GM19025 (cell line): ENCODE results near the gene IRF4.
"Not testable (repeated sequence)": the region's sequence is repeated elsewhere in the genome, so short reads cannot be mapped to it uniquely, and the experiment has no call there.

Experiments used
- ATAC-seq: cut with Tn5 transposase; IDR thresholded peaks from one replicate; pipeline ENCODE4 v1.9.1; 2021; ENCODE audit warnings: mild to moderate bottlenecking, low read depth, moderate library complexity; ENCODE audit not compliant: unreplicated experiment

IRF4 gene

DNA sequence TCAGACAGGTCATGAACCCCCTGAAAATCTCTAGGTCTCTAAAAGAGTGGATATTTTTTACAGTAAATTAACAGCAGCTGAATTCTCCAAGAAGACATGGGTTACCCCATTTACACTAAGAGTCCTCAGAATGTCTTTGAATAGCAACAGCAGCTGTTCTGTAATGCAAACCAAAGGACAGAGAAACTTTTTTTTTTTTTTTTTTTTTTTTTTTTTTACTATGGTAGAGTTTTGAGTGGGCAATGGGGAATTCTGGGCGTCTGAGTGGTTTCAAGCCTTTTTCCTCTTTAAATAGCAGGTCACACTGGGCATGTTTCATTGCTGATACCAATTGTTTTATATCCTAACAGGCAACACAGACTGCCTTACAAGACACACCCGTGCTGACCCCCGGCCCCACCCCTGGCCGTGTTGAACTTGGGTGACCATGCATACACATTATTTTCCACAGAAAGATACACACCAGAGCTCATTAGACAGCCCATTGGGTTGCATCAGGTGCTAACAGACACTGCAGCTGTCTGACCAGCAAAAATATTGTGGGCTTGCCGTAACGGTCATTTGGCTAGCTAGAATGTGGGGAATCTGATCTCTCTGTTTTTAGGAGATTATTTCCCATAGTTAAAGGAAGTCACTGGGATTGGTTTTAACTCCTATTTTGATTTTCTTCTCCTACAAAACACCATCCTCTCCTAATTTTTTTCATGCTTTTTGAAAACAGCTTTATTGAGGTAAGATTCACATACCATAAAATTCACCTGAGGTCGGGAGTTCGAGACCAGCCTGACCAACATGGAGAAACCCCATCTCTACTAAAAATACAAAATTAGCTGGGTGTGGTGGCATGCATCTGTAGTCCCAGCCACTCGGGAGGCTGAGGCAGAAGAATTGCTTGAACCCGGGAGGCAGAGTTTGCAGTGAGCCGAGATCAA lies 26.7 kb upstream of the IRF4 start:
- peak; percentile 38 for ATAC-seq

- no peak for ATAC-seq
Observed at GRCh38 chr6:365835-366234, 25.7 kb upstream of the IRF4 start.

GRCh38 chr6:366389-367297 lies 24.9 kb upstream of the IRF4 start:
- no peak for ATAC-seq

GRCh38 chr6:367298-367794 lies 24.2 kb upstream of the IRF4 start:
- ATAC-seq: no peak

DNA sequence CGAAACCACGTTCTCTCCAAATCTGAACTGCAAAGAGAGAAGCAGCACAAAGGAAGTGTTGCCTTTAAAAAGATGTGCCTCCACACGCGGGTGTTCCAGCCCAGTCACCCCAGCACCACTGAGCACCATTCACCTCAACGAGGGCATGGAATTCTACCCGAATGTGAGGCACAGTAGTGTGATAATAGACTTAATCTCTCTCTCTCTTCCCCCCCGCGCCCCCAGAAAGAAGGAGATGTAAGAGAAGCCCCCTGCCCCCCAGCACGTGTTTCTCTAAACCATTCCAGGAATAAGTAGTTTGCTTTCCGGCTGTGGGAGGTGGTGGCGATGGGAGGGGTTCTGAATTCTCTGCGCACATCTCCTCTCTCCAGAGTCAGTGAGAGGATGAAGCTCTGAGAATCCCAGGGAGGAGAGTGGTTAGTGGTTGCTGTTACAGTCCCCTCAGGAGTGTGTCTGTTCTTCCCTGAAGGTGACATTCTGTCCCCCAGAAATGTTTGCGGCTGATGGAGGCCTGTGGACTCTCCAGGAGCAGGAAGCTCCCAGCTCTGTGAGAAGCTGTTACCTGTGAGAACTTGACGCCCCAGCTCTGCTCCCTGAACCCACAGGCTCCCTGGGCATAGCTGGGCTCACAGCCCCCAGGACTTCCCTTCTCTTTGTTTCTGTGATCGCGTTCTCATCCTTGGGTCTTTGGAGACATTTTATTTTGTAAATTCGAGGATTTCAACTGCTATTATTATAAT lies 23.5 kb upstream of the IRF4 start:
- no peak for ATAC-seq

DNA sequence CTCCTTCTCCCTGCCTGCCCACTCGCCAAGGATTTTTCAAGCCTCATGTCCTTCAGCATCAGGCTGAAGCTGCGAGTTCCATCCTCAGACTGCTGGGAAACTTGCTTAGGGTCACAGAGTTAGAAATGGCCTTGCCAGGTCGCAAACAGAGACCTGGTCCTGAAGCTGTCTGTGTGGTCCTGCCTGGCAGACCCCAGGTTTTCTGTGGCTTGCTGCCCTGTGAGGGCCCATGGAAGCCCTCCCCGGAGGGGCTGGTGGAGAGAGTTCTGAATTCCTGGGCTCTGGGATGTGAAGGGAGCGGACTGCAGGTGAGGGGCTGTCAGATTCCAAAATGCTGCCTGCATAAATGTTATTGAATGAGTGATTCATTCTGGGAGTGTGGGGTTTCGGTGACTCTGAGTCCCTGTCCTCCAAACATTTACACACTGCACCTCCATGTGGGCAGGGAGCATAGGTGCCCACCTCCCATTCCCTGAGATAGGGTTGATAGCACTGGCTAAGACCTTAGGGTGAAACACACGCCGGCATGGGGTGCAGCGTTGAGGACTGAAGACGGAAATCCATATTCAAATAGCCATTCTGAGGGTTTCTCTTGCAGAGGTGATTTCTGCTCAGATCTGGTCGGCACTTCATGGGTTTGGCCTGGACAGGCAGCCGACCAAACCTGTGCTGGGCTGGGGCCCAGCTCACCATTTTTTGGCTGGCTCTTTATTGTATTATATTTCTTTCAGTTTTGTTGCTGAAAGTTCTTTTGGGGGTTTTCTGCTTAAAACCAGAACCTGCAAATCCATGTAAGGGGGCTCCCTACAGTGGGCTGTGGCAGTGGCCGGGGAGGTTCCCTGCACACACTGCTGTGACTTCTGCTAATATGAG lies 21.8 kb upstream of the IRF4 start:
- no peak for ATAC-seq

DNA sequence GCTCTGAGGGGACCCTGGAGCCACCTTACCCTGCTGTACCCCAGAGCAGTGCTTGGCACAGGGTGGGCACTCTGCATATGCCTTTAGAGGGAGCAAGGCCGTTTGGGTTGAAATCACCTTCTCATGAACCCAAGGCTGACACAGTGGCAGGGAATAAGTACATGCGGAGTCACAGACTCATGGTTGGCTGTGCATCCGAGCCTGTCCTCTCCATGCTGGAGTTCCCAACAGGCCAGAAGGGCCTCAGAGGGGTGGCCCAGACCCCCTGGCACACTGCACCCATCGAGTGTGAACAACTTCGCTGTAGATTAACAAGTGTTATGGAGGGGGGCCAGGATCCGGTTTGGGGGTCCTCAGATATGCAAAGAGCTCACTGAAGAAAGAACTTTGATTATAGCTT lies 21.0 kb upstream of the IRF4 start:
- ATAC-seq: no peak

- ATAC-seq: not testable (repeated sequence)
Observed at GRCh38 chr6:371851-372250, 19.7 kb upstream of the IRF4 start.

- no peak for ATAC-seq
Observed at GRCh38 chr6:372336-372911, 19.1 kb upstream of the IRF4 start.

- ATAC-seq: no peak
Observed at GRCh38 chr6:373031-373430, 18.5 kb upstream of the IRF4 start.

GRCh38 chr6:373773-374724 lies 17.5 kb upstream of the IRF4 start:
- no peak for ATAC-seq

DNA sequence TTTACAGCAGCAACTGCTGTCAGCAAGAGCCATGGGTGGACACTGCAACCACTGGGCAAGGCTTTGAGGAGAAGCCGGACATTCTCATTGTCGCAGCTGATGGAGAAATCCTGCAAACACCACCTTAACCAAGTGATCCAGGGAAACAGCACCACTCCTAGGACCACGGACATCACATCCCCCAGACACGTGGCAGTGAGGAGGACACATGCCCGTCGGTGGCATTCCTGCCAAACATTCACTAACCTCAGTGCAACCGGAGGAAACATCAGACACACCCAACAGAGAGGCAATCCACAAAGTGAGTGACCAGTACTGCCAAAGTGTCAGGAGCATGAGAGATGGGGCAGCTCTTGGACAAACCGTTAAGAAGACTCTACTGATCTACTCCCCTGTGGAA lies 16.6 kb upstream of the IRF4 start:
- no peak for ATAC-seq

DNA sequence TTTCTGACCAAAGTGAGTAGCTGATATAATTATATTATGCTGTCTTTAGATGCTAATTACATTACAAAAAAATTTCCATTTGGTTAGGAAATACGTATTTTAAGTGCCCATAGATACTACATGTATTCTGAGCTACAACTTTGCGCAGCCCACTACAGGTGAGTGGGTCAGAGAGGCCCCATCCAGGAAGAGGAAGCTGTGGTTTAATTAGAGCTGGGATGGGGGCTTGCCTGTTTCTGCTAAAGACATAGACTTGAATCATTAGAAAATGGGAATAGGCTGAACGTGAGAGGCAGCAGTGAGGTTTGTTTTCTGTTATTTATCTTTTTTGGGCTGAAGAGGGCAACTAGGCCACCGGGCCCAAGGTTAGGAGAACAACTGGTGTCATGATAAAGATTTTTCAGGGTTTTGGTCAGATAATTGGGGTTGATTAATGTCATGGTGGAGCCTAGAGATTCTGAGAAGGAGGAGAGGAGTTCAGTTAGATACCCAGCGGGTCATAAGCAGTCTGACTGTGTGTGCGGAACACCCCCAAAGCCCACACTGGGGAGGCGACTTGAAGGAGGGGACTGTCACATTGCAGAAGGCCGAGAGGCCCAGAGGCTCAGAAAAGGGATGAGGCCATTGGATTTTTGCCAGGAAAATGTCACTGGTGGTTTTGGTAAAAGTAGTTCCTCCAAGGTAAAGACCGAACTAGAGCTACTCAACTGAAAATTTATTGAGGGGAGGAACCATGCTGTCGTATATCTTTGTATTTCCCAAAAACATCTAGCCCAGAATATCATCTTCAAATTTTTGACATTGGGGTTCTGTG lies 14.5 kb upstream of the IRF4 start:
- no peak for ATAC-seq

- ATAC-seq: not testable (repeated sequence)
Observed at GRCh38 chr6:377641-378020, 13.9 kb upstream of the IRF4 start.

DNA sequence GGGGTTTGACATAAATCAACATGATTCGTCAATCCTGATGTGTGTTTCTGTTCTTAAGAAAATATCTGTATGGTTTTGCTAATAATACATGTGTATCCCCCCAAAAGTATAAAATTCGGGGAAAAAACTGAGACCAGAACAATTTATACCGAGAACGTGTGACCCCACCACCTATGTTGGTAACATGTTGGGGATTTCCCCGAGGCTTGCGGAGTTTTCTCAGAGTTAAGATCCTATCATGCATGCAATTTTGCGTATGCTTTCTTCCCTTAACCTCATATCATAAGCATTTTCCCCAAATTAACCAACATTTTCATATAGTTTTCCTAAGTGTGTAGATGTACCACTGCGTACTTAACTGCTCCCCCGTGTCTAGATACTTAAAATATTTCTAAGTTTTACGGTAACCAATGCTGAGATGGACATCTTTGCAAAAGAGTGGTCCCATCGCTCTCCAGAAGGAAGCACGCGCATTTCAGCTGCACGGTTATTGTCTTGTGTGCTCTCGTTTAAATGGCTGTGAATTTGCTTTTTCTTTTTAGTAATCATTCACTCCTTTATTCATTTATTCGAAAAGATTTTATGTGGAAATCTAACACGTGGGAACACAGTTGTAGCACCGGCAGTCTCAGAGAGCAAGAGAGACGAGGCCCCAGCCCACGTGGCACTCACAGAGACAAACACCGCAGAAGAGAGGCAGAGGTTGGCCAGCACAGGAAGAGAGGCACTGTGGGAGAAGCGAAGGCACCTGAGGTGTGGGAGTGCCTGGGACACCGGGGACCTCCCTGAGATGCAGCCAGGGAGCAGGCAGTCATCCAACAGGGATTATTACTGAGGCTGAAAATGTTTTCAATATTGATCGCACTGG lies 13.2 kb upstream of the IRF4 start:
- ATAC-seq: no peak

- peak; percentile 12 for ATAC-seq
Observed at GRCh38 chr6:378958-379409, 12.6 kb upstream of the IRF4 start.
